Fibroblast of lung (primary cell): ENCODE data around the gene CTSO. TPM values are rescaled to one million over a fixed set of nuclear protein-coding genes. Genes with fewer than 3 reads are reported as not detected.

ENCODE experiments used
- DNase-seq, 2 donors: peaks; one replicate each; pipeline versions ENCODE4 v3.0.0 to v3.0.0-alpha.2; 2010; ENCODE audit warnings: low read depth in 2 of 2
- H2AFZ ChIP-seq: 2 replicates; pipeline ENCODE4 v1.5.1; 2012; ENCODE audit warnings: low read length, control low read depth, inconsistent platforms
- H3K27ac ChIP-seq: 2 replicates; pipeline ENCODE4 v1.5.1; 2011; ENCODE audit warnings: low read length, control low read depth; ENCODE audit not compliant: insufficient read depth
- H3K27me3 ChIP-seq: 2 replicates; pipeline ENCODE4 v1.5.1; 2011; ENCODE audit warnings: mild to moderate bottlenecking, low read length; ENCODE audit not compliant: control insufficient read depth, insufficient read depth
- H3K36me3 ChIP-seq: 2 replicates; pipeline ENCODE4 v1.5.1; 2011; ENCODE audit warnings: low read length; ENCODE audit not compliant: control insufficient read depth, insufficient read depth
- H3K4me1 ChIP-seq: 2 replicates; pipeline ENCODE4 v1.5.1; 2011; ENCODE audit warnings: low read length; ENCODE audit not compliant: control insufficient read depth, insufficient read depth; ENCODE audit errors: extremely low read depth
- H3K4me2 ChIP-seq: 2 replicates; pipeline ENCODE4 v1.5.1; 2011; ENCODE audit warnings: low read length, control low read depth; ENCODE audit not compliant: insufficient read depth; ENCODE audit errors: extremely low read depth
- H3K4me3 ChIP-seq, 4 experiments: fragments of 200-600 bp in 1 of 4; sonication (generic) in 1 of 4; replicated peaks in 1 of 4; 2 replicates each; pipeline ENCODE4 v1.5.1; 2011 to 2016; ENCODE audit warnings: low read length in 4 of 4, low read depth in 3 of 4, mild to moderate bottlenecking in 3 of 4, control low read depth in 2 of 4, inconsistent platforms in 1 of 4, mixed read lengths in 1 of 4; ENCODE audit not compliant: insufficient read depth in 1 of 4; ENCODE audit errors: control extremely low read depth in 1 of 4
- H3K79me2 ChIP-seq: 2 replicates; pipeline ENCODE4 v1.5.1; 2012; ENCODE audit warnings: mild to moderate bottlenecking, low read length, inconsistent platforms; ENCODE audit not compliant: control insufficient read depth, insufficient read depth
- H3K9ac ChIP-seq: 2 replicates; pipeline ENCODE4 v1.5.1; 2011; ENCODE audit warnings: mild to moderate bottlenecking, low read length, control low read depth; ENCODE audit not compliant: insufficient read depth
- H3K9me3 ChIP-seq: 2 replicates; pipeline ENCODE4 v1.5.1; 2012; ENCODE audit warnings: low read depth, low read length; ENCODE audit not compliant: control insufficient read depth, insufficient read depth
- H4K20me1 ChIP-seq: 2 replicates; pipeline ENCODE4 v1.5.1; 2011; ENCODE audit warnings: low read length; ENCODE audit not compliant: control insufficient read depth, insufficient read depth; ENCODE audit errors: extremely low read depth
- CTCF ChIP-seq, 2 donors: IDR thresholded peaks in 1 of 2; conservative IDR thresholded peaks in 1 of 2; 1 replicate in 1 of 2; 2 replicates in 1 of 2; pipeline ENCODE4 v1.5.1; 2011 to 2012; ENCODE audit warnings: low read length in 2 of 2, control low read depth in 1 of 2, inconsistent platforms in 1 of 2, low read depth in 1 of 2, mild to moderate bottlenecking in 1 of 2
- EZH2 ChIP-seq: IDR thresholded peaks from 2 replicates; pipeline ENCODE4 v1.5.1; 2012; ENCODE audit warnings: low read length, control low read depth, mild to moderate bottlenecking; ENCODE audit errors: missing control alignments
- polyA plus RNA-seq, 2 donors: library from polyadenylated mRNA; depleted of rRNA in 1 of 2; stranded (reverse) in 1 of 2; unstranded in 1 of 2; fragments of >200 nt; gene quantifications; 2 replicates each; pipeline ENCODE4 v1.2.1, GENCODE V29; 2011 to 2012; ENCODE audit warnings: missing spikeins in 1 of 2
- total RNA-seq: library from RNA; depleted of rRNA; stranded (reverse); fragments of >200 nt; gene quantifications from 2 replicates; pipeline ENCODE4 v1.2.1, GENCODE V29; 2014

Gene CTSO
- total and polyA plus RNA-seq, 2 donors (not counting 1 experiment from before 2014, with no cell fraction given): 23.6 to 47.3 TPM

- H3K4me2 ChIP-seq: no peak overlapping the region
- no peak overlapping the region for H3K27ac ChIP-seq
- no peak overlapping the region for H3K4me3 ChIP-seq
- H3K79me2 ChIP-seq: no peaks in the 10 kb centered on the region
- no peak overlapping the region for H2AFZ ChIP-seq
- H4K20me1 ChIP-seq: no peaks in the 10 kb centered on the region
- H3K27me3 ChIP-seq: no peaks in the 10 kb centered on the region
- no peaks in the 10 kb centered on the region for H3K36me3 ChIP-seq
- no peak for TF ChIP-seq EZH2
- TF ChIP-seq CTCF (conservative IDR thresholded peaks at IDR 0.05 in 1 of 2, IDR thresholded peaks at IDR 0.05 in 1 of 2; ENCODE audit: low read depth in 1 of 2, low read length in 2 of 2): no peak
- DNase-seq: peak in 1 of 2 donors; percentile 21
- H3K9ac ChIP-seq: no peak overlapping the region
- H3K4me1 ChIP-seq: peaks cover 3% of the 10 kb centered on the region
- no peaks in the 10 kb centered on the region for H3K9me3 ChIP-seq
Observed at GRCh38 chr4:155891058-155891457, 62.6 kb downstream of the CTSO start.

GRCh38 chr4:155889946-155890345 is 63.7 kb downstream of the CTSO start:
- no peaks in the 10 kb centered on the region for H4K20me1 ChIP-seq
- no peak for DNase-seq
- no peaks in the 10 kb centered on the region for H3K79me2 ChIP-seq
- H3K4me1 ChIP-seq: peaks cover 3% of the 10 kb centered on the region
- H2AFZ ChIP-seq: no peak overlapping the region
- H3K36me3 ChIP-seq: no peaks in the 10 kb centered on the region
- no peak overlapping the region for H3K4me2 ChIP-seq
- TF ChIP-seq CTCF (conservative IDR thresholded peaks at IDR 0.05 in 1 of 2, IDR thresholded peaks at IDR 0.05 in 1 of 2; ENCODE audit: low read depth in 1 of 2, low read length in 2 of 2): no peak
- TF ChIP-seq EZH2: no peak
- no peak overlapping the region for H3K9ac ChIP-seq
- H3K27me3 ChIP-seq: no peaks in the 10 kb centered on the region
- H3K27ac ChIP-seq: no peak overlapping the region
- no peaks in the 10 kb centered on the region for H3K9me3 ChIP-seq
- H3K4me3 ChIP-seq: no peak overlapping the region

- no peak overlapping the region for H3K27ac ChIP-seq
- H3K4me3 ChIP-seq: no peak overlapping the region
- no peaks in the 10 kb centered on the region for H3K9me3 ChIP-seq
- H3K79me2 ChIP-seq: no peaks in the 10 kb centered on the region
- no peaks in the 10 kb centered on the region for H3K36me3 ChIP-seq
- no peaks in the 10 kb centered on the region for H3K27me3 ChIP-seq
- no peak overlapping the region for H3K9ac ChIP-seq
- H3K4me1 ChIP-seq: peaks cover 3% of the 10 kb centered on the region
- TF ChIP-seq EZH2 (no peak), CTCF (conservative IDR thresholded peaks at IDR 0.05 in 1 of 2, IDR thresholded peaks at IDR 0.05 in 1 of 2; ENCODE audit: low read depth in 1 of 2, low read length in 2 of 2) (no peak)
- H4K20me1 ChIP-seq: no peaks in the 10 kb centered on the region
- peak; percentile 93 to 97 for DNase-seq
- H3K4me2 ChIP-seq: no peak overlapping the region
- no peak overlapping the region for H2AFZ ChIP-seq
Observed at GRCh38 chr4:155889031-155889793, 64.5 kb downstream of the CTSO start.
